Liver (tissue), 9 donors: Measurements from ENCODE around the gene CCNDBP1. TPM values are rescaled to one million over a fixed set of nuclear protein-coding genes. Genes with fewer than 3 reads are reported as not detected.

Source experiments
- DNase-seq: peaks from one replicate; pipeline ENCODE4 v3.0.0-alpha.2; 2017; ENCODE audit warnings: low spot score
- H3K27ac ChIP-seq, 2 donors: one replicate each; pipeline ENCODE4 v1.7.0; 2013; ENCODE audit warnings: inconsistent platforms in 2 of 2, low read length in 2 of 2, control low read depth in 1 of 2, low read depth in 1 of 2, mild to moderate bottlenecking in 1 of 2
- H3K27me3 ChIP-seq, 4 donors: one replicate each; pipeline versions ENCODE4 v1.6.1 to v1.7.0; 2013; ENCODE audit warnings: low read length in 3 of 4, inconsistent platforms in 1 of 4, mild to moderate bottlenecking in 1 of 4, moderate library complexity in 1 of 4; ENCODE audit not compliant: control insufficient read depth in 4 of 4, insufficient read depth in 4 of 4
- H3K36me3 ChIP-seq, 4 donors: one replicate each; pipeline versions ENCODE4 v1.6.1 to v1.7.0; 2013; ENCODE audit warnings: low read length in 3 of 4, mild to moderate bottlenecking in 3 of 4, low read depth in 1 of 4, moderate library complexity in 1 of 4; ENCODE audit not compliant: control insufficient read depth in 4 of 4, insufficient read depth in 3 of 4
- H3K4me1 ChIP-seq, 4 donors: one replicate each; pipeline versions ENCODE4 v1.6.1 to v1.7.0; 2013; ENCODE audit warnings: low read length in 3 of 4, mild to moderate bottlenecking in 3 of 4, moderate library complexity in 1 of 4; ENCODE audit not compliant: control insufficient read depth in 4 of 4, insufficient read depth in 4 of 4
- H3K4me3 ChIP-seq, 3 donors: one replicate each; pipeline versions ENCODE4 v1.6.1 to v1.7.0; 2013; ENCODE audit warnings: low read length in 3 of 3, control low read depth in 1 of 3, low read depth in 1 of 3, mild to moderate bottlenecking in 1 of 3
- H3K9ac ChIP-seq, 2 donors: one replicate each; pipeline ENCODE4 v1.7.0; 2013; ENCODE audit warnings: low read length in 2 of 2, mild to moderate bottlenecking in 2 of 2, moderate library complexity in 2 of 2, control low read depth in 1 of 2, low read depth in 1 of 2
- H3K9me3 ChIP-seq, 4 donors: one replicate each; pipeline versions ENCODE4 v1.6.1 to v1.7.0; 2013; ENCODE audit warnings: low read length in 3 of 4; ENCODE audit not compliant: control insufficient read depth in 4 of 4
- ATF3 ChIP-seq: IDR thresholded peaks from 2 replicates; pipeline ENCODE4 v1.6.1; 2016; ENCODE audit warnings: antibody characterized with exemption
- CTCF ChIP-seq: fragments of 150-350 bp; IDR thresholded peaks from 2 replicates; pipeline ENCODE4 v1.5.1; 2017; ENCODE audit warnings: improper control_type of control experiment, low read depth, low read length; ENCODE audit not compliant: missing input control
- EGR1 ChIP-seq, 2 donors: IDR thresholded peaks; 2 replicates each; pipeline ENCODE4 v1.6.1; 2016 to 2018; ENCODE audit warnings: antibody characterized with exemption in 2 of 2, low read depth in 2 of 2
- FOXA1 ChIP-seq: IDR thresholded peaks from 2 replicates; pipeline ENCODE4 v1.6.1; 2016; ENCODE audit warnings: antibody characterized with exemption
- FOXA2 ChIP-seq: IDR thresholded peaks from 2 replicates; pipeline ENCODE4 v1.6.1; 2016; ENCODE audit warnings: antibody characterized with exemption
- GABPA ChIP-seq, 2 donors: IDR thresholded peaks in 1 of 2; conservative IDR thresholded peaks in 1 of 2; 2 replicates each; pipeline ENCODE4 v1.6.1; 2016; ENCODE audit warnings: antibody characterized with exemption in 2 of 2, mild to moderate bottlenecking in 1 of 2, moderate library complexity in 1 of 2
- HNF4A ChIP-seq, 2 donors: conservative IDR thresholded peaks; 2 replicates each; pipeline ENCODE4 v1.6.1; 2016; ENCODE audit warnings: antibody characterized with exemption in 2 of 2, mild to moderate bottlenecking in 2 of 2
- HNF4G ChIP-seq: IDR thresholded peaks from 2 replicates; pipeline ENCODE4 v1.6.1; 2016; ENCODE audit warnings: antibody characterized with exemption
- JUND ChIP-seq, 2 donors: IDR thresholded peaks; 2 replicates each; pipeline ENCODE4 v1.6.1; 2016; ENCODE audit warnings: antibody characterized with exemption in 2 of 2
- RAD21 ChIP-seq, 2 donors: IDR thresholded peaks; 2 replicates each; pipeline ENCODE4 v1.6.1; 2016; ENCODE audit warnings: antibody characterized with exemption in 2 of 2, mild to moderate bottlenecking in 2 of 2
- RXRA ChIP-seq, 2 donors: IDR thresholded peaks; 2 replicates each; pipeline ENCODE4 v1.6.1; 2017 to 2018; ENCODE audit warnings: antibody characterized with exemption in 2 of 2, mild to moderate bottlenecking in 1 of 2
- SP1 ChIP-seq: IDR thresholded peaks from 2 replicates; pipeline ENCODE4 v1.6.1; 2018; ENCODE audit warnings: antibody characterized with exemption, mild to moderate bottlenecking
- YY1 ChIP-seq: IDR thresholded peaks from 2 replicates; pipeline ENCODE4 v1.6.1; 2016; ENCODE audit warnings: antibody characterized with exemption, mild to moderate bottlenecking
- WGBS: extraction: QIAGEN DNeasy Blood & Tissue Kit; methylation state at CpG from one replicate; pipeline ENCODE4 v1.1.7; 2013; 5-methylcytosine and 5-hydroxymethylcytosine counted together
- polyA plus RNA-seq, 2 donors: library from polyadenylated mRNA; stranded (reverse) in 1 of 2; unstranded in 1 of 2; fragments of 200-250 nt in 1 of 2; fragments of >200 nt in 1 of 2; fragmentation: Nextera tagmentation in 1 of 2; extraction: Ambion mirVana in 1 of 2; gene quantifications; one replicate each; pipeline versions ENCODE4 v1.2.1 to v1.2.3, GENCODE V29; 2013 to 2015
- total RNA-seq, 2 donors: library from RNA; depleted of rRNA; stranded (reverse); fragments of >200 nt; gene quantifications; one replicate each; pipeline ENCODE4 v1.2.3, GENCODE V29; 2014
- TF ChIP-seq, protein P1 (sequence below): IDR thresholded peaks from 2 replicates; pipeline ENCODE4 v1.6.1; 2016; ENCODE audit warnings: antibody characterized with exemption, mild to moderate bottlenecking
- TF ChIP-seq, protein P2 (sequence below): IDR thresholded peaks from 2 replicates; pipeline ENCODE4 v1.6.1; 2016; ENCODE audit warnings: antibody characterized with exemption
- donor health status: healthy.
- donor health status: healthy.
- donor health status: healthy.
- donor health status: healthy.
- donor health status: healthy.

The CCNDBP1 gene
- total and polyA plus RNA-seq, 4 donors, result 21.4 to 160 (median 26.4) TPM

DNA sequence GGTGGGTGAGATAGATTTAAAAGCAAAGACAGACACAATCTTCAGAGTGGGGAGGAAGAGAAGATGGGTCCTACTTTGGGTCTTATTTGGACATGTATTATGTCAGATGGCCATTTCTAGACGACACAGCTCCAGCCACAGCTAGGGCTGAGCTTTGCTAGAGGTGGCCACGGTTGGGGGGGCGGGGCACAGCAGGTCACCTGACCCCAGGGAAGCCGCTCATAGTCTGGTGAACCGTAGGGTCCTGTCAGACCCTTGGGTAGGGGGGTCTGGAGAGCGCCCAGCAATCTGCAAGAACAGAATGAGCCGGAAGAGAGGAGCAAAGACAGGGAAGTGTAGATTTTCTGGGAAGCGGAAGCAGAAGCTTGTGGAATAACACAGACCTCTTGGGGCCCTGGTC is 29.0 kb downstream of the CCNDBP1 start (continued):
- TF ChIP-seq CTCF, result no peak

DNA sequence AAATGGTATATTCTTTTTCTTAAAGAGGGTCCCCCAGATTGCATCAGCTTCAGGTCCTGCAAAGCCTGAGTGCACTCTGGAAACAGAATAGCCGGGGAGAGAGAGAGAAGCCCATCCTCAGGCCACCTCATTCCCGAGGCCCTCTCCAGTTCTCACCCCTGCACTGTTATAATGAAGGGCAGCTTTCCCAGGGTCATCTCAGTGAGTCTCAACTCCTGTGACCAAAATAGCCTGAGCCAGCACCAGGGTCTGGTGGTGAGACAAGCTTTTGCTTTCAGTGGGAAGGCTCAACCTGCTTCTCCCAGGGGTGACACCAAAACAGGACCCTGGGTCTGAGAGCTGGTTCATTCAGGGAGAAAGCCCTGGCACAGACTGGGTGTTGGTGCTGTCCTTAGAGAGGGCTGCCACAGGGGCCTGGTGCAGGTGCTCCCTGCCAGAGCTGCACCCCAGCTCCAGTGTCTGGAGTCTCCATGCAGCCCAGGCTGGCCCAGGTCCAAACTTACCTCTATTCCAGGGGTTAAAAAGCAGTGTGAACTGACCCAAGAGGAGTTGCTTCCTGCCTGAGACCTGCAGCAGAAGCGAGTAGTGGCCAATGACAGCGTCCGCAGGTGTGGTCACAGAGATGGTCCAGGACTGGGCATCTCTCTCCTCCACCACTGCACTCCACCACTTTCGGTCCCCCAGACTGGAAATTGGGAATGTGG is 29.5 kb downstream of the CCNDBP1 start:
- TF ChIP-seq CTCF, result no peak
- no peak for TF ChIP-seq GABPA (IDR thresholded peaks at IDR 0.05 in 1 of 2, conservative IDR thresholded peaks at IDR 0.05 in 1 of 2)
- no peak for TF ChIP-seq EGR1 (IDR thresholded peaks at IDR 0.05; ENCODE audit: low read depth in 2 of 2)
- TF ChIP-seq HNF4A (conservative IDR thresholded peaks at IDR 0.05), result no peak
- no peak for TF ChIP-seq SP1
- TF ChIP-seq JUND (IDR thresholded peaks at IDR 0.05), result no peak
- no peak for TF ChIP-seq RXRA (IDR thresholded peaks at IDR 0.05)
- TF ChIP-seq ATF3, result no peak
- TF ChIP-seq, protein P1, sequence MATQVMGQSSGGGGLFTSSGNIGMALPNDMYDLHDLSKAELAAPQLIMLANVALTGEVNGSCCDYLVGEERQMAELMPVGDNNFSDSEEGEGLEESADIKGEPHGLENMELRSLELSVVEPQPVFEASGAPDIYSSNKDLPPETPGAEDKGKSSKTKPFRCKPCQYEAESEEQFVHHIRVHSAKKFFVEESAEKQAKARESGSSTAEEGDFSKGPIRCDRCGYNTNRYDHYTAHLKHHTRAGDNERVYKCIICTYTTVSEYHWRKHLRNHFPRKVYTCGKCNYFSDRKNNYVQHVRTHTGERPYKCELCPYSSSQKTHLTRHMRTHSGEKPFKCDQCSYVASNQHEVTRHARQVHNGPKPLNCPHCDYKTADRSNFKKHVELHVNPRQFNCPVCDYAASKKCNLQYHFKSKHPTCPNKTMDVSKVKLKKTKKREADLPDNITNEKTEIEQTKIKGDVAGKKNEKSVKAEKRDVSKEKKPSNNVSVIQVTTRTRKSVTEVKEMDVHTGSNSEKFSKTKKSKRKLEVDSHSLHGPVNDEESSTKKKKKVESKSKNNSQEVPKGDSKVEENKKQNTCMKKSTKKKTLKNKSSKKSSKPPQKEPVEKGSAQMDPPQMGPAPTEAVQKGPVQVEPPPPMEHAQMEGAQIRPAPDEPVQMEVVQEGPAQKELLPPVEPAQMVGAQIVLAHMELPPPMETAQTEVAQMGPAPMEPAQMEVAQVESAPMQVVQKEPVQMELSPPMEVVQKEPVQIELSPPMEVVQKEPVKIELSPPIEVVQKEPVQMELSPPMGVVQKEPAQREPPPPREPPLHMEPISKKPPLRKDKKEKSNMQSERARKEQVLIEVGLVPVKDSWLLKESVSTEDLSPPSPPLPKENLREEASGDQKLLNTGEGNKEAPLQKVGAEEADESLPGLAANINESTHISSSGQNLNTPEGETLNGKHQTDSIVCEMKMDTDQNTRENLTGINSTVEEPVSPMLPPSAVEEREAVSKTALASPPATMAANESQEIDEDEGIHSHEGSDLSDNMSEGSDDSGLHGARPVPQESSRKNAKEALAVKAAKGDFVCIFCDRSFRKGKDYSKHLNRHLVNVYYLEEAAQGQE, result no peak
- TF ChIP-seq FOXA1, result no peak
- no peaks in the 10 kb centered on the region for H3K4me1 ChIP-seq
- no peaks in the 10 kb centered on the region for H3K27me3 ChIP-seq
- 93% methylated on average over 6 of the region's 6 CpGs for WGBS
- H3K27ac ChIP-seq, result no peak overlapping the region
- no peak overlapping the region for H3K9ac ChIP-seq
- no peak for DNase-seq
- H3K9me3 ChIP-seq, result no peaks in the 10 kb centered on the region
- H3K36me3 ChIP-seq, result no peaks in the 10 kb centered on the region
- H3K4me3 ChIP-seq, result no peak overlapping the region

DNA sequence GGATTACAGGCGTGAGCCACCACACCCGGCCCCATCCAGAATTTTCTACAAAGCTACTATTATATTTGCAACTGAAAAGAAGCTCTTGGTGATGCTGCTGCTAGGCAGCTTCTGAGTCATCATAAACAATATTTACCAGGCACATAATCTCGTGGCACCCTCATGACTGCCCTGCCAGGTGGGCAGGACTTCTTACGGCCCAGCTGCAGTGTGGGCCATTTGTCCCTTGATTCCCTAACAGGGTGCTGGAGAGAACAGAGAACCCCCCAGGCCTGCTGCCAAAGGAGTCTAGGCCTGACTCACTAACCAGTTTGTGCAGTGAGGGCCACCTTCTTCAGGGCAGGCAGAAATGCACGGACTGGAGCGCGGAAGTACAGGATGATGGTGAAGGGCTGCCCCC is 30.8 kb downstream of the CCNDBP1 start:
- no peak overlapping the region for H3K4me3 ChIP-seq
- TF ChIP-seq CTCF, result no peak
- TF ChIP-seq, protein P2, sequence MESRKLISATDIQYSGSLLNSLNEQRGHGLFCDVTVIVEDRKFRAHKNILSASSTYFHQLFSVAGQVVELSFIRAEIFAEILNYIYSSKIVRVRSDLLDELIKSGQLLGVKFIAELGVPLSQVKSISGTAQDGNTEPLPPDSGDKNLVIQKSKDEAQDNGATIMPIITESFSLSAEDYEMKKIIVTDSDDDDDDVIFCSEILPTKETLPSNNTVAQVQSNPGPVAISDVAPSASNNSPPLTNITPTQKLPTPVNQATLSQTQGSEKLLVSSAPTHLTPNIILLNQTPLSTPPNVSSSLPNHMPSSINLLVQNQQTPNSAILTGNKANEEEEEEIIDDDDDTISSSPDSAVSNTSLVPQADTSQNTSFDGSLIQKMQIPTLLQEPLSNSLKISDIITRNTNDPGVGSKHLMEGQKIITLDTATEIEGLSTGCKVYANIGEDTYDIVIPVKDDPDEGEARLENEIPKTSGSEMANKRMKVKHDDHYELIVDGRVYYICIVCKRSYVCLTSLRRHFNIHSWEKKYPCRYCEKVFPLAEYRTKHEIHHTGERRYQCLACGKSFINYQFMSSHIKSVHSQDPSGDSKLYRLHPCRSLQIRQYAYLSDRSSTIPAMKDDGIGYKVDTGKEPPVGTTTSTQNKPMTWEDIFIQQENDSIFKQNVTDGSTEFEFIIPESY, result no peak
- TF ChIP-seq HNF4A (conservative IDR thresholded peaks at IDR 0.05), result no peak
- no peak for TF ChIP-seq HNF4G
- no peak for TF ChIP-seq YY1
- TF ChIP-seq FOXA2, result no peak
- no peak for TF ChIP-seq RAD21 (IDR thresholded peaks at IDR 0.05)
- TF ChIP-seq EGR1 (IDR thresholded peaks at IDR 0.05; ENCODE audit: low read depth in 2 of 2), result no peak
- TF ChIP-seq FOXA1, result no peak
- TF ChIP-seq JUND (IDR thresholded peaks at IDR 0.05), result no peak
- H3K9ac ChIP-seq, result no peak overlapping the region
- 87% methylated on average over 7 of the region's 7 CpGs for WGBS
- no peaks in the 10 kb centered on the region for H3K27me3 ChIP-seq
- no peak overlapping the region for H3K27ac ChIP-seq
- H3K36me3 ChIP-seq, result no peaks in the 10 kb centered on the region
- no peaks in the 10 kb centered on the region for H3K4me1 ChIP-seq
- DNase-seq, result no peak
- no peaks in the 10 kb centered on the region for H3K9me3 ChIP-seq
